HG03457 (cell line): Measurements from ENCODE around the gene SUCLG1.

ENCODE experiments used
- ATAC-seq: cut with Tn5 transposase; IDR thresholded peaks from one replicate; pipeline ENCODE4 v1.9.1; 2021; ENCODE audit warnings: moderate number of reproducible peaks; ENCODE audit not compliant: unreplicated experiment

The SUCLG1 gene

DNA sequence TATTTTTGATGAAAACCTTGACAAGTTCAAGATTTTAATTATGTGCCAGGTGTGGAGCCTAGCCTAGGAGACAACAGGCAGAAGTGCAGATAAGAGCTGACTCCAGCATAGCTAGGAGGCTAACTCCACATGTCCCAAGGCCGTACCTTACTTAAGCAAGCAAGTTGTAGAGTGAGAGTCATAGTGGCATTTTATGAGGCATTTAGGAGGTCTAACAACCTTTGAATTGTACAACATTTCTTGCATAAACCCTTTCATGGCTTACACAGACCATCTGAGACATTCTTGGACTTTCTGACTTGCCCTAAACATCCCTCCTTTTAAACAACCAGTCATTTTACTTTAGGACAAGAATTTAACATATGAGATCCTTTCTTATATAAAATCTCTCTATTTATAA lies 8.3 kb upstream of the SUCLG1 start:
- no peak for ATAC-seq

DNA sequence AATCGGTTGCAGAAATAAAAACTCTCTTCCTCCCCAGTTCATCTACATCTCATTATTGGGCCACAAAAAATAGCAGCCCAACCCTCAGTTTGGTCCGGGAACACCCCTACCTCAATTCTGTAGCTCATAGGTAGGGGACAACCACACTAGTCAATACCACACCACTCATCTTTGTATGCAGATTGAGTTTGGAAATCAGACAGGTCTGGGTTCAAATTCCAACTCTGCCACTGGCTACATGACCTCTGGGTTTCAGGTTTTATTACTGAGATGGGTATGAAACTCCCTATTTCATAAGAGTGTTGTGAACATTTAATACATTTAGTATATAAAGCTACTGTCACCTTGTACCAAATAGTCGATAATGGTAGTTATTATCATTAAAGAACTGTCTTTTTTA lies 2.2 kb upstream of the SUCLG1 start:
- ATAC-seq: no peak

DNA sequence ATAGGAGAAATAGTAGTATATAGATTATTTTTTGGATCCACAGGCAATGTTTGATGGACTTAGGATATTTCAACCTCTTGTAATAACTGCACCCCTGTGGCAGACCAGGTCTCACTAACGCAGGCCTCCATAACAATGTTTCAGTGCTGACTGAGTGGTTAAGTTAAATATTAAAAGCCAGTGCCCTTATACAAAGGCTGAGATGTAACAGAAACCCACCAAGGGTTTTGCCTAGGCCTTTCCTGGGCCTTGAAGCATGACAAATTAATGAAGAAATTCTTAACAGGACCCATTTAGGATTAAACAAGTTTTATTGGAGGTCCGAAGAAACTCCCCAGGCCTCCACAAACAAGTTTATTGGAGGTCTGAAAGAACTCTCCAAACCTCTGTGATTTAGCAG lies 1.6 kb upstream of the SUCLG1 start:
- ATAC-seq: no peak

DNA sequence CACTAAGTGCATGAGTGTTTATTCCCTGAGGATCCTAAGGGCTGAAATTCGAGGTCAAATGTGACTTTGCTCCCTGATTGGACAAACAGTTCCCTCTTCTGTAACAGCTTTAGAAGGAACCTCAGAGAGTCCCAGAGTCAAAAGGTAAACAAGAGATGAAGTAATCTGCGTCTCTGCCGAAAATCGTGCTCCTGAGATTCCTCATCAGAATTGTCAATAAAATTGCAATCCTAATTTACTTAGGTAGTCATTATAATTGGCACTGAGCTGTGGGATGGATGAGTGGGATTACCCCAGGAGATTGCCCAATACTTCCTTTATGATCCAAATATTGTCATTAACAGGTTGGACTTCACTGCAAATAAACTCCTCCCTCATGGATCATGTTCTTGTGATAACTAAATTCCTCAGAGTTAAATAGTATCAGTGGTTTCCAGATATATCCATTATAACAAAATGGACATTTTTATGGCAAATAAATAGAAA lies 907 bp upstream of the SUCLG1 start:
- ATAC-seq: no peak

DNA sequence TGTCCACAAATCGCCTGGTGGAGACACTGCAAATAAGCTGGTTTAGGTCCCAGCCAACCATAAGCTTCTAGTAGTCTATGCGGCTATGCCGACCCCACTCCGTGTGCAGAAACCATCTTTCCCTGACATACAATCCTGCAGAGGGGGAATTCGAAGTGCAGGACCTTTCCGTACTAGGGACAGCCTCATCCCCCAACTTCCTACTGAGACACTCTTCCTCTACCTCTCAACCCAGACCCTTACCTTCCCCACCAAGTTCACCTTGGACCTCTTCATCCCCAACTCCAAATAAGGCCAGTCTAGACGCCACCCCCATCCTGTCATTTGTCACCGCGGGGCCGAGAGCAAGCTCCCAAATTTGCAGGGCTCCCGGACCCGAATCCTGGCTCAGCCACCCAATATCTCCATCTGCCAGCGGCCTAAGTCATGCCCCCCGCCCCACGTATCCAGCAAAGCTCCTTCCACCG lies 496 bp downstream of the SUCLG1 start:
- peak; percentile 25 for ATAC-seq

DNA sequence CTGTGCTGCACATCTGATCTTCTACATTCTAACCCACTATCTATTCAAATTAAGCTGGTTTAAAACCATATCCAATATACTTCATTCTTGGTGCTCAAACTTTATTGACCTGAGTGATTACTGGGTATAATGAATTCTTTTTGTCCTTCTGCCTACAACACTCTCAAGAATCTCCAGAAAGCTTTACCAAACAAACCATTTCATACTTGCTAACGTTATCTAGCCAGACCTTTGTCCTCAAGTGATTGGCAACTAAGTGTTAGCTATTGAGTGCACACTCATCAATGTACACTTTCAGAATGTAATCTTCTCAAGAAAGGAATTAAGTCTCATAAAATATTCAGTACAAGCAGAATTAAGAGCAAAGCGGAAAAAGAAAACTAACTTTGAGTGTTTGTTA lies 1.4 kb downstream of the SUCLG1 start:
- no peak for ATAC-seq

DNA sequence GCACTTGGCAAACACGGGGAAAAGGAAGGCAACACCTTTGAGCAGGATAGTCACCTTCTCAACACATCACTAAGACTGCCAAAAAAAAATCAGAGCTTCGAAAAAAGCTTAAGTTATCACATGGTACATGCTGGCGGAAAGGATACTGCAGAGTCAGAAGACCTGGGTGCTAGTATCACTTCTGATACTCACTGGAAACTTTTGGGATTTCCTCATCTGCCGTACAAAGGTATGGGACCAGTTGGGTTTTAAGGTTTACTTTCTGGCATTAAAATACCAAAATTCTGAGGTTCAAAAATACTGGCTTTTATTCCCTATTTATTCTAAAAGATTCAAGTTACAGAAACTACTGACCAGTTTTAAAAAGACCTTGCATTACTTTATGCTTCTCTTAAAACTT lies 2.9 kb downstream of the SUCLG1 start:
- no peak for ATAC-seq

DNA sequence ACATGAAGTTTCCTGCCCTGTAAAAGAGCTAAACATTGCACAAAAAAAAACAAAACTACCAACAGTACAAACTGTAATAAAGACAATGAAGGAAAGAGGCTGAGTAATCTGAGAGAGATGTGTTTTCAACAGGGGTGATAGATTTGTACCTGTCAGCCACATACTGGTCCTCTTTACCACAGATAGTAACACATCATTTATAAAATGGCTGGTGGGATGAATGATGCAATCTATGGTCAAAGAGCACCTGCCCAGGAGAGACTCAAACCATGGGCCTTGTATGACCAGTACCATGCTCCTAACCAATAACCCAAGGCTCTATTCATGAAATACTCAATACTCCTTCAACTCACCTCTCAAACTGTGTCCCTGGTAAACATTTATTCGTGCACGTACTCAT lies 4.5 kb downstream of the SUCLG1 start:
- no peak for ATAC-seq

DNA sequence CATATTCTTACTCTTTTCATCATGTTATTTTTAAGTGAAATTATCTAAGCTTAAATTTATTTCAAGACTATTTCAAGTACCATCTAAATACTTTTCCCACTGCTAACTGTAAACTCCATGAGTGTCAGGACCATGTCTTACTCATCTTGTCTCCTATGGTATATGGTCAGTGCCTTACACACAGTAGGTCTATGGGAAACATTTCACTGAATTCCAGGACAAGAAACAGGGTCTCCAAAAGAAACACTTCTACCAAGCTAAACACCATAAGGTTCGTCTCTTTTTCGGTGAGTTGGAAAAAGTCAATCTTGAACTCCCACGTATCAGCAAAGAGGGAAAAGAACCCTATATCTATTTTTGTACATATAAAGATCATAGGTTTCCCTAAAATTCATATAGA lies 6.5 kb downstream of the SUCLG1 start:
- ATAC-seq: no peak

DNA sequence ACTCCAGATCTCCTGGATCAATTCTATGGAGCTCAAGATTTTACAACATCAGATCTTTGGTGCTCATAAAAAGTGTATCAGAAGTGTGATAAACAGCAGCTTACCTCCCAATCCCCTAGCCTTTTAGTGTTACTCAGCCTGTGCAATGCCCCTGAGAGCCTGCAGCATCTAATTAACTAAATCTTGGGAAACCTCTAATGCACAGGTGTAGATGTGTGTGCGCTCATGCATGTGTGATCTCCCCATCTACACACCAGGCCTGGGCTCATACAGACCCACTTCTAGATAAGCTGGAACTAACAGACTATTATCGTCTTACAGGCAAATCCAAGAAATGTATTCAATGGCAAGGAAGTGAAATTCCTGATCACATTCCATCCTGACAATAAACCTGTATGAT lies 7.5 kb downstream of the SUCLG1 start:
- no peak for ATAC-seq

DNA sequence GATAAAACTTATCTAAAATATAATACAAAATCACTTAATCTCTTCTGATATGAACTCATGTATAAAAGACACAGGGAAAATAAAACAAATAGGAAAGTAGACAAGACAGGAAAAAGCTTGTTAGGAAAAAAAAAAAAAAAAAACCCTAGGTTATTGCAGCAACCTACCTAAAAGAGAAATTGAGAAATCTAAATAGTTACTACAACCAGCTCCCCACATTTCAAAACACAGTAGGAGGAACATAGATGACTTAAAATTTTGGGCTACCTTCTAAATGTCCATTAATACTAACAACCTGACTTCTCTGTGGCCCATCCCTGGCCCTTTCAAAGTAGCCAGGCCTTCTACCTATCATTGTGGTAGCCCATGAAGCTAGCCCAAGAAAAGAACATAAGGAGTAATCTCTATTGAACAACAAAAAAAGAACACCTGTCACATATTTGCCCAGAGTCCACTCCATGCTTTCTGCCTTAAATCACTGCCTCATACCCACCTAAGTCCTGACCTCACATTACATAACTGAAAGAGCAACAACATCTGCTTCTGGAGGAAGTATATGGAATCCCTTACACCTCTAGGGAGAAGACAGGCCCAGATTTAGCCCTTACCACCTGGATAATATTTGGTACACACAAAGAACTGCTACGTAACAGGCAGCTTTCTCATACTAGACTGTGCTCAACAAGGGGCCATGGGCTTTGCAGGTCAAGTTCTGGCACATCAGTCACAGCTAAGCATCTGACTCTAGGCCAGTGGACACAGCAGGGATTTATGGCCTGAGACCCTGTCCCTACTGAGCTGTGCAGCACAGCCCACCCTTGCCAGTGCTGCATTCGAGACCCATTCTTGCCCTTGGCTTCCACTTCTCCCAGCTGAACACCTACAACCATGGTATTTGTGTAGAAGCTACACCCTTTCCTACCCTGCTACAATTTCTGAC lies 8.5 kb downstream of the SUCLG1 start:
- no peak for ATAC-seq

DNA sequence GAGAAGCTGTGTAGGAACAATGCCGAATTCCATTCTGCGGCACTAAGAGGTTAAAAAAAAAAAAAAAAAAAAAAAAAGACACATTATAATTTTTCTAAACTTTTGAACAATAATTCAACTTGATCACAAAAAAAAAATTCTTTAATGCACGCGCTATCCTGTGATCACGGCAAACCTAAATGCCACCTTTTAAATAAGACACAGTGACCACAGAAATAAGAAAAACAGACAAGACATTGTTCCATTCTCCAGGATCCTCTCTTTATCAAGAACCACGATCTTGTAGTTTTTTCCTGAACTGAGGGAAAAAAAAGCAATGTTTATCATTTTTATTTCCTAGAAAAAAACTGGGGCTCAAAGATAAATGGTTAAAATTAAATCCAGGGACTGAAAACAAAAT lies 9.4 kb downstream of the SUCLG1 start:
- no peak for ATAC-seq

DNA sequence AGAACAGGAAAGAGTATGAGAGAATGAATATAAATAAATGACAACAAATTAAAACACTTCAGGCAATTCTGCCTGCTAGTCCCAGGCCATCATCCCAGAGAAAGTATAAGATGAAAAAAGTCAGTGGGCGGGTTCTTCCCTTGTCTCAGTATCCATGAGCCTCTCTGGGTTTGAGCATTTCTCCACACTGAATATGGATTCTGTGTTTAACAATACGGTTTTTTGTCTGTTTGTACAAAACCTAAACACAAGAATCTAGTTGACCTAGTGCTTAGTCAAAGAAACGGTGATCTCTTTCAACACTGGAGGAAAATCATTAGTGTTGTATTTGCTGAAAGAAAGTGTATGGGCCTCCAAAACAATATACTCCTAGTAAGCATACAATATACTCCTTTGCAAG lies 10.0 kb downstream of the SUCLG1 start:
- ATAC-seq: no peak

DNA sequence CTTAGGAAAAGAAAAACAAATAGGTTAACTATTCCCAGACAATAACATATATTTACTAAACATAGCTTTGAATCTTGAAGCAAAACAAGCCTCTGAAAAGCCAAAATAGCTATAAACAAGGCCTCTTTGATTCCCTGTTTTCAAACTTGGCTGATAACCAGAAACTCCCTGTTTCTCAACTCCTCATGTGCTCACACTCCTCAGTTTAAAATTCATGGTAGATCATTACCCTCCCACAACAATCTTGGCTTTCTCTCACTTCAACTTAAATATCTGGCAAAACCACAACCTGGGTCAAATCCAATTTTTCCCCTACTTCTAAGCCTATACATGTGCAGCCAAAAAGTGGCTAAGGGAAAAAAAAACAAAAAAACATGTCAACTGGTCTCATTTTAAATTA lies 15.6 kb downstream of the SUCLG1 start:
- ATAC-seq: no peak

DNA sequence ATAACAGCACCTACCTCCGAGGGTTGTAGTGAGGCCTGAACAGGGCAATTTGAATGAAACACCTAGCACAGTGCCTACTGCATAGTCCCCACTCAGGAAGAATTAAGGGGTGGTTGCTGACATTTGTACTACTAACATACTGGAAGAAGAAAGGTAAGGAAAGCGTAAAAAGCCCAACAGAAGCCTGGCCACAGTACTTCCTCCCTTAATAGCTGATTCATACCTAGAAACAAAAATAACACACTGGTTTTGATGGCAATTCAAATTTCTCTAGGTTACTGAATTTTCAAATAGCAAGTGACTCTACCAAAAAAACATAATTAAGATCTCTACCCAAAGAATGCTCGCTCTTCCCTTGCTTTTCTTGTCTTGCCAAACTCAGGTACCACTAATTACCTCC lies 16.2 kb downstream of the SUCLG1 start:
- no peak for ATAC-seq

DNA sequence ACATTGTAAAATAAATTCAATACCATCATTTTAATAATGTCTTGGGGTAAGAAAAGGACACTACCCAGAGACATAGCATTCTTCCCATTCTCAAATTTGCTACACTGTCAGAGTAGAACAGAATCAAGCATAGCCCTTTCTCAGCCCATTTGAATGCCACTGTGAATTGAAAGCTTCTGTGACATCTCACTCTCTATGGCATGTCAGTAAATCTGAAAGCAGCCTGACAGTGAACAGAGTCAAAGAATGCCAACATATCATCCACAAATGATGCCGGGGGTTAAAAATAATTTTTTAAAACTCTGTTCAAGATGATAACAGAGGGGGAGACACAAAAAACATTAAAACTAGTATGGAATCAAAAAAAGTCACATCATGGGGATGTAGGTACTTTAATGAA lies 17.6 kb downstream of the SUCLG1 start:
- ATAC-seq: no peak

DNA sequence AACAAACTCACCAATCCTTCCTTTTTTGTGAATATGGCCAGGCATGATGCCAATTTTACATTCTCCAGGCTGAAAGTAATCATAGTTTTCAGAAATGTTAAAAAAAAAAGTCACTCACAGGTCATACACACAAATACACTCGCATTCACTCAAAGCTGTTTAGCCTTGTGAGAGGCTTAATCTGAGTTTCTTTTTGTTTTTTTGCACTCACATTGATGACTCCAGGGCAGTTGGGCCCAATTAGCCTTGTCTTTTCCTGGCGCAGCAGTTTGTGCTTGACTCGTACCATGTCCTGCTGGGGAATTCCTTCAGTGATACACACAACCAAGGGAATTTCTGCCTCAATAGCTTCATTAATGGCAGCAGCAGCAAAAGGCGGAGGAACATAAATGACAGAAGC lies 18.0 kb downstream of the SUCLG1 start:
- ATAC-seq: no peak

DNA sequence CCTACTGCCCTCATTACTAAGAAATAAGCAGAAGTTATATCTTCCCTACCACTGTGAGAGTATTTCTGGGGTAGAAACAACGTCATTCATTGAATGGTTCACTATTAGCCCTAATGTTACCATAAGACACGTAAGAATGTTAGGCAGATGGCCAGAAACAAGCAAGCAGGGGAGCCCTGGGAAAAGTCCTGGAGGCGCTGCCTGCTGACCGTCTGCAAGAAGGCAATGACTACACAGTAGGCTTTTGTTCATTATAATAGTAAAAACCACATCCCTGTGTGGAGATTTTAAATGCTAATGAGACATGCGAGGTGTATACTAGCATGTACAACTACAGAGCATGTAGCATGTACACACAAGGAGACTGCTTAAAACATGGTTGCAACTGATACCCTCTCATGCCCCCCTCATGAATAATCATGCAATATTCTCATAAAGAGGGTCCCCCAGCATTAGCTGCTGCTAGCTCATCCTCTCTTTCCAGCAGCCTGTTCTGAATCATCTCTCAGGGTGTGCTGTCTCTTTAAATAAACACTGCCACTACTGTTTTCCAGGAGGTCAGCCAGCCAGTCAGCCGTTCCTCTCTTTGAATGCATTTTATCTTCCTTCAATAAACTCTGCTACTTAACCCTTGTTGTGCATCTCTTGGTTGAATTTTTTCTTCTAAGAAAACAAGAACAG lies 23.6 kb downstream of the SUCLG1 start:
- no peak for ATAC-seq

DNA sequence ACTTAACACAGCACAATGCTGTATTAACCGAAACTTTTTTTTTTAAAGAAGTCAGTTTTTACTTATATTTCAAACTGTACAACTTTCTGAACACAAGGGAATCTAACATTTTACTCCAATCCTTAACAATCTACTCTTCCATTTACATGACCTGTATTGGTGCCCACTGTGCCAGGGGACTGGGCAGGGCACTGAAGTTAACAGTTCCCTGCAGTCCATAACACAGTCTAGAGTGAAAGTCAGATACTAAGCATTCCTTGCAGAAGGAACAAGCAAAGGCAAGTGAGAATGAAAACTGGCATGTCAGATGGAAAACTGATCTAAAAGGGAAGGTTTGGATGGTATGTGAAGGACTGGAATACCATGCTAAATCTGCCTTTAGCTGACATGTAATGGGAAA lies 29.8 kb downstream of the SUCLG1 start:
- ATAC-seq: no peak

DNA sequence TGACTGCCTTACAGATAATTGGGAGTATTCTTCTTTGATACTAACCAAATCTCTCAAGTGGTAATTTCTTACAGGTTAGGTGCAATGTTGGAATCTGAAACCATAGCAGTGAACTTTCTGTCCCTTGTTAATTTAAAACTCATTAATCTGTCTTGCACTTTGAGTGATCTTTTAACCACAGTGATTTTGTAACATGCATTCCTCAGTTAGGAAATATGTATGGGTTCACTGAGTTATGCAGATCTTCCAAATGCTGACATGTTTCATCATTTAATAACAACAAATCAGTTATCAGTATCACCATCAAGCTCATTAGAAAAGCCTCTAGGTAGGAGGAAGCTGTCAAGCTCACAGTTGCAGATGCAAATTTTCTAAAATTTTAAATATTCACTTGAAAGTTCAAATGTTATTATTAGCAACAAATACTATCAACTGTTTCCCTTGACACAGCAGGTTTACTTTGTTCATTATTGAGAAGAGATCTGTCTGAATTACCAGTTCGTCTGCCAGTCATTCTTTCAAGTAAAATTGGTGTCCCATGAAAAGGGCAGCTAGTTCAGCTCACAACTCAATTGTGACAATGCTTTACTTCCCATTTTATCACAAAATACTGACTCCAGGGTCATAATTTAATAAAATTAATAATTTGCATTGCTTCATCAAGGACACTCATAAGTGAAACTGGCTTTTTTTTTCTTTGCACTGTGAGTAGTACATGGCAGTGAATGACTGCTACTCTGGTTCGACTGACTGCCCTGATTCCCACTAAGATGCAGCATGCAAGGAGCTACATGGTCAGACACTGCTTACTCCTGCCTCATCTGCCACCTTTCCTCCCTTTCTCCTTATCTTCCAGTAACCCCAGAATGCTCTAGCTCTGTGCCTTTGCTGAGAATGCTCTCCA lies 31.6 kb downstream of the SUCLG1 start:
- peak; percentile 45 for ATAC-seq

DNA sequence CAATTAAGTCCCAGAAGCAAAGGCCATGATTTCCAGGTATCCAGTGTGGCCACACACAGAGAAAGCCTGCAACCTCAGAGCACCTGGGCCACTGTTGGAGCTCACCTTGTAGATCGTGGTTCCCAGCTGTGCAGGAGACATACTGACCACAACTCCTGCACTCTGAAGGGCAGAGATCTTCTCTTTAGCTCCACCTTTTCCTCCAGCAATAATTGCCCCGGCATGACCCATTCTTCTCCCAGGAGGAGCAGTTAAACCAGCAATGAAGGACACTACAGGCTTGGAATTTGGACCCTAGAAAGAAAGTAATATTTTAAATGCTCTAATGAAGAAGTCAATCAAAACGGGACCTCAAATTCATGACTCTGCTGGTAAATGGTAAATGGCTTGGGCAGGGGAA lies 33.8 kb downstream of the SUCLG1 start:
- ATAC-seq: no peak
